Erythroblast (primary cell): ENCODE data around the gene KIF1B.

ENCODE experiments used
- GATA1 ChIP-seq: IDR thresholded peaks from 2 replicates; pipeline ENCODE4 v1.6.1; 2011; ENCODE audit warnings: low read depth, mild to moderate bottlenecking, control low read depth, low read length, moderate library complexity
- POLR2A ChIP-seq: IDR thresholded peaks from 2 replicates; pipeline ENCODE4 v1.6.1; 2011; ENCODE audit warnings: mild to moderate bottlenecking, low read length

DNA sequence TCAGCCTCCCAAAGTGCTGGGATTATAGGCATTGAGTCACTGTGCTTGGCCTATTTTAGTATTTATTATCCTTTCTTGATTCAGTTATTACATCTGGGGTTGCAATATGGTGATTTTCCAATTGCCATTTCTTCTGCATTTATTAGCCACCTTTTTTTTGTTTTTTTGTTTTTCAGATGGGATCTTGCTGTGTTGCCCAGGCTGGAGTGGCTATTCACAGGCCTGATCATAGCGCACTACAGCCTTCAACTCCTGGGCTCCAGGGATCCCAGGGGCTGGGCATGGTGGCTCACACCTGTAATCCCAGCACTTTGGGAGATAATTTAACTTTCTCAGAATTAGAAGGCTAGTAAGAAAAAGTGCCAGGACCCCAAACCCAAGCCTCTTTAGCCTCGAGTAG, 106.4 kb downstream of the KIF1B start:
- no peak for TF ChIP-seq POLR2A
- no peak for TF ChIP-seq GATA1
